K562 (cell line): ENCODE measurements around the gene BUB3. TPM values are rescaled to one million over a fixed set of nuclear protein-coding genes. Genes with fewer than 3 reads are reported as not detected.
A peak's percentile ranks its signal among the peaks of the same experiment; 100 is the strongest.

ENCODE experiments used
- ATAC-seq: fragments of 200-7000 bp; cut with Tn5 transposase; 3 replicates; pipeline ENCODE4 v1.9.1; 2020; ENCODE audit warnings: moderate library complexity
- BruUV-seq: library from RNA; stranded (reverse); fragments of 400-500 nt; replicated peaks from 2 replicates; lab custom pipeline; 2021; lab: Mats Ljungman, UMichigan
- CTCF ChIA-PET: fragments of 300-600 bp; formaldehyde crosslinking; extraction: SDS; loops from one replicate; lab custom pipeline; 2021; ENCODE audit warnings: low intra/inter-chr PET ratio; lab: Yijun Ruan, JAX
- POLR2A ChIA-PET: fragments of 300-600, 350-650 bp; sonication (Branson Sonifier 250); formaldehyde crosslinking; extraction: SDS; loops from one replicate; lab custom pipeline; 2021; ENCODE audit warnings: antibody characterized with exemption, inconsistent platforms; lab: Yijun Ruan, JAX
- DNase-seq, 4 experiments: peaks; one replicate each; pipeline versions ENCODE4 v3.0.0 to v3.0.0-alpha.2; 2011 to 2018; ENCODE audit warnings: low spot score in 3 of 4, mixed read lengths in 3 of 4; ENCODE audit errors: extremely low read depth in 1 of 4
- FAIRE-seq: peaks from 2 replicates; lab custom pipeline; 2011; peaks lifted over from hg19 to GRCh38; lab: Jason Lieb, UNC
- H2AFZ ChIP-seq: 2 replicates; pipeline ENCODE4 v1.6.0; 2011; ENCODE audit warnings: low read depth, low read length, control low read depth, inconsistent platforms
- H3K27ac ChIP-seq: fragments of 200-600 bp; 3 replicates; pipeline ENCODE4 v1.8.0; 2011; ENCODE audit warnings: low read depth, mild to moderate bottlenecking, control low read depth, inconsistent platforms, low read length, moderate library complexity, mixed read lengths; ENCODE audit errors: extremely low read depth
- H3K27me3 ChIP-seq, 2 experiments: fragments of 300-600 bp in 1 of 2; 2 replicates in 1 of 2; 3 replicates in 1 of 2; pipeline versions ENCODE4 v1.6.0 to v1.8.0; 2011; ENCODE audit warnings: inconsistent platforms in 2 of 2, low read length in 2 of 2, mild to moderate bottlenecking in 1 of 2, mixed read lengths in 1 of 2, moderate library complexity in 1 of 2; ENCODE audit not compliant: control insufficient read depth in 2 of 2, insufficient read depth in 2 of 2
- H3K36me3 ChIP-seq: fragments of 300-600 bp; 3 replicates; pipeline ENCODE4 v1.8.0; 2011; ENCODE audit warnings: mild to moderate bottlenecking, low read length, inconsistent platforms; ENCODE audit not compliant: control insufficient read depth, insufficient read depth
- H3K4me1 ChIP-seq, 2 experiments: fragments of 200-600 bp in 1 of 2; replicated peaks in 1 of 2; 2 replicates in 1 of 2; 3 replicates in 1 of 2; pipeline versions ENCODE4 v1.5.1 to v1.8.0; 2011; ENCODE audit warnings: inconsistent platforms in 2 of 2, low read length in 2 of 2, mild to moderate bottlenecking in 1 of 2, mixed read lengths in 1 of 2, moderate library complexity in 1 of 2; ENCODE audit not compliant: control insufficient read depth in 2 of 2, insufficient read depth in 2 of 2
- H3K4me2 ChIP-seq: 2 replicates; pipeline ENCODE4 v1.6.1; 2011; ENCODE audit warnings: low read length, control low read depth, inconsistent platforms, mixed read lengths; ENCODE audit not compliant: insufficient read depth
- H3K4me3 ChIP-seq: fragments of 200-600 bp; sonication (generic), shearing (Covaris generic); 2 replicates; pipeline ENCODE4 v1.5.1; 2016; ENCODE audit warnings: control low read depth, inconsistent platforms
- H3K79me2 ChIP-seq: fragments of 200-600 bp; 3 replicates; pipeline ENCODE4 v1.8.0; 2011; ENCODE audit warnings: low read length, inconsistent platforms; ENCODE audit not compliant: control insufficient read depth, insufficient read depth
- H3K9ac ChIP-seq, 2 experiments: 2 replicates each; pipeline versions ENCODE4 v1.6.0 to v1.6.1; 2011; ENCODE audit warnings: low read depth in 2 of 2, low read length in 2 of 2, control low read depth in 1 of 2, inconsistent platforms in 1 of 2, mild to moderate bottlenecking in 1 of 2, mixed read lengths in 1 of 2; ENCODE audit not compliant: insufficient read depth in 1 of 2
- H3K9me1 ChIP-seq: one replicate; pipeline ENCODE4 v1.6.0; 2011; ENCODE audit warnings: inconsistent platforms, mild to moderate bottlenecking, low read length, moderate library complexity; ENCODE audit not compliant: control insufficient read depth, insufficient read depth
- H3K9me3 ChIP-seq: replicated peaks from 2 replicates; pipeline ENCODE4 v1.5.1; 2011; ENCODE audit warnings: low read depth, low read length, inconsistent platforms; ENCODE audit not compliant: control insufficient read depth, insufficient read depth
- H4K20me1 ChIP-seq: replicated peaks from 2 replicates; pipeline ENCODE4 v1.6.1; 2011; ENCODE audit warnings: low read length, inconsistent platforms, mixed read lengths; ENCODE audit not compliant: control insufficient read depth, insufficient read depth
- MBD2 ChIP-seq: sonication (generic); IDR thresholded peaks from 2 replicates; pipeline ENCODE4 v1.6.1; 2016; ENCODE audit warnings: low read depth, borderline replicate concordance
- ZNF316 ChIP-seq: fragments of 450-650 bp; IDR thresholded peaks from 2 replicates; pipeline ENCODE4 v1.6.1; 2016
- WGBS: fragments of 100-300 bp; shearing (Covaris generic); methylation state at CpG from one replicate; pipeline ENCODE4 v1.1.6; 2016; ENCODE audit warnings: low coverage, mixed read lengths; ENCODE audit not compliant: insufficient coverage; ENCODE audit errors: missing lambda C conversion rate; 5-methylcytosine and 5-hydroxymethylcytosine counted together
- in situ Hi-C: fragments of 300-500 bp; cut with MboI; formaldehyde crosslinking; loops from 4 replicates; pipeline ENCODE4 v1.15.0; 2018; ENCODE audit warnings: inconsistent platforms, mixed read lengths
- intact Hi-C: fragments of 100-400 bp; cut with micrococcal nuclease; formaldehyde crosslinking; loops from 2 replicates; pipeline ENCODE4 v1.14.2; 2022
- polyA plus RNA-seq, 8 experiments: library from polyadenylated mRNA; depleted of rRNA in 4 of 8; stranded (reverse) in 5 of 8; unstranded in 3 of 8; fragments of >200 nt; fragmentation: Nextera tagmentation in 2 of 8; fragmentation: Illumina TruSeq in 1 of 8; extraction: Ambion mirVana in 2 of 8; extraction: Trizol in 1 of 8; gene quantifications; 2 replicates each; pipeline versions ENCODE4 v1.2.1 to v1.2.3, GENCODE V29; 2011 to 2014; ENCODE audit warnings: inconsistent platforms in 1 of 8, missing spikeins in 1 of 8
- total RNA-seq, 7 experiments: library from RNA; depleted of rRNA in 6 of 7; stranded (reverse); fragments of >200 nt in 6 of 7; fragmentation: Illumina TruSeq in 2 of 7; extraction: Trizol in 2 of 7; gene quantifications; 2 replicates each; pipeline versions ENCODE4 v1.2.1 to v1.2.3, GENCODE V29; 2011 to 2021; ENCODE audit warnings: low replicate concordance in 1 of 7
- TF ChIP-seq, protein P1 (sequence below): sonication (generic); formaldehyde crosslinking; IDR thresholded peaks from 2 replicates; pipeline ENCODE4 v1.8.1; 2023; ENCODE audit warnings: mild to moderate bottlenecking, missing genetic modification reagents

The BUB3 gene
- total and polyA plus RNA-seq, 9 of the 15 experiments (the other 6 are each of a cell fraction or from before 2014, with no cell fraction given), result 167 to 761 (median 225) TPM

DNA sequence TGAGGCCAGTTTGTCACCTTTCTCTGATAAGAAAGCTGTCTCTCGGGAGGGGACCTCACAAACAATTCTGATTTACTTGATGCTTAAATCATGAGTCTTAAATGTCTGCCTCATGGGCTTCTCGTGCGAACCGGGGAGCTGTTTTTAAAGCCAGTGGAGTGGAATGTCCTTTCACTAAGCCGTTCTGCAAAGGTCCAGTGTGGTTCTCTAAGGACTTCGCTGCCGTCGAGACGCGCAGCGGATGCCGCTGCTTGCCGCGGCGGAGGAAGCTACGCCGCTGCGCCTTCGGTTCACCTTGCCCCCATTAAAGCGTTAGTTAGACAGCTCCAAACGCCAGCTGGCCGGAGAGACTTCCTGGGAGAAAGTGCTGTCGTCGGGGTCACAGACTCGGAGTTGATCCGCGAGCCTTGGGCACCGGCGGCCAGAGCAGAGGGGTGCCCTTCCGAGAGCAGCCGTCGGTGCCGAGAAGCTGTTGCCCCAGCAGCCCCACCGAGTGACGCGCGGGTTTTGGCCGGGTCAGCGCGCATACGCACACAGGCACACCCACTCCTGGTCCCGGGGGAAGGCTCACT is 19.8 kb upstream of the BUB3 start:
- no peak for FAIRE-seq
- in situ Hi-C loops, result no loop called here
- peaks cover 38% of the 10 kb centered on the region for H3K79me2 ChIP-seq
- 35% methylated on average over 11 of the region's 42 CpGs for WGBS
- TF ChIP-seq, protein P1, sequence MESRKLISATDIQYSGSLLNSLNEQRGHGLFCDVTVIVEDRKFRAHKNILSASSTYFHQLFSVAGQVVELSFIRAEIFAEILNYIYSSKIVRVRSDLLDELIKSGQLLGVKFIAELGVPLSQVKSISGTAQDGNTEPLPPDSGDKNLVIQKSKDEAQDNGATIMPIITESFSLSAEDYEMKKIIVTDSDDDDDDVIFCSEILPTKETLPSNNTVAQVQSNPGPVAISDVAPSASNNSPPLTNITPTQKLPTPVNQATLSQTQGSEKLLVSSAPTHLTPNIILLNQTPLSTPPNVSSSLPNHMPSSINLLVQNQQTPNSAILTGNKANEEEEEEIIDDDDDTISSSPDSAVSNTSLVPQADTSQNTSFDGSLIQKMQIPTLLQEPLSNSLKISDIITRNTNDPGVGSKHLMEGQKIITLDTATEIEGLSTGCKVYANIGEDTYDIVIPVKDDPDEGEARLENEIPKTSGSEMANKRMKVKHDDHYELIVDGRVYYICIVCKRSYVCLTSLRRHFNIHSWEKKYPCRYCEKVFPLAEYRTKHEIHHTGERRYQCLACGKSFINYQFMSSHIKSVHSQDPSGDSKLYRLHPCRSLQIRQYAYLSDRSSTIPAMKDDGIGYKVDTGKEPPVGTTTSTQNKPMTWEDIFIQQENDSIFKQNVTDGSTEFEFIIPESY (CRISPR knock-in tag), result peak; percentile 69; the same call in 1 of the 2 replicates
- TF ChIP-seq ZNF316 (no peak), MBD2 (no peak)
- TF ChIP-seq, all 486 proteins: peak for 1
- Histone ChIP-seq H4K20me1 (no peaks in the 10 kb centered on the region), H3K36me3 (peaks cover 23% of the 10 kb centered on the region; the same call in 2 of the 3 replicates), H3K9me1 (no peaks in the 10 kb centered on the region), H3K4me1 (peaks cover 8 to 47% of the 10 kb centered on the region in 2 experiments), H2AFZ (peak overlapping the region; percentile 89), H3K4me3 (no peak overlapping the region), H3K9me3 (no peaks in the 10 kb centered on the region; the same call in 1 of the 2 replicates), H3K27ac (peak overlapping the region; percentile 99), H3K4me2 (peak overlapping the region; percentile 74), H3K27me3 (0 out of 5 replicates have a peak, but pooled peaks cover 0 to 10% of the 10 kb centered on the region in 2 experiments), H3K9ac (peak overlapping the region; percentile 61 to 79; a peak in 3 of 4 replicates)
- ChIA-PET POLR2A (interaction anchor here (0.6 to 1.4 kb wide), 4 partner anchors 19 to 96 kb away, joined by 3 to 4 read pairs (median 3); no protein-coding TSS in a partner anchor), CTCF (no interaction called here)
- ATAC-seq, result no peak
- no TSS peak for BruUV-seq
- DNase-seq, result peak in 1 of 4 experiments; percentile 20
- intact Hi-C loops, result loop anchor here (5.0 kb wide), 1 partner anchor 138 kb away; no protein-coding TSS in a partner anchor
